ENCODE results near the gene SLC39A11.
"Not testable (repeated sequence)": the region's sequence is repeated elsewhere in the genome, so short reads cannot be mapped to it uniquely, and the experiment has no call there.

Gene SLC39A11

DNA sequence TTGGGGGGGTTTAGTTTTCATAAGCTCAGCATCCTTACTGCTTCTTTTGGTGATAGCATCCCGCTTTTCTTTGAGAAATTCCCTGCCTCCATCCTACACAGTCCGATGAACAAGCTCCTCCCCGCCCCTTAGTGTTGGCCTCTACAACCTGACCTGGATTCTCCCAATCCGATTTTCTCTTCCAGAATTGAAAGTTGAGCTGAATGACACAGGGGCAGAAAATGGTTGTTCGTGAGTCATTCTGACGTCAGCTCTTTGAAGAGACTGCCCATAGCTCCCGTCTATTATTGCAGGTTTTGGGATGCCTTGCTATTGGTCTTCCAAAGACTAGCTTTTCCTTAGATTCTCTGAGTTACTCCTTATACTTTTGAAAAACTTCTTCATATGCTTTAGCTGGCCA is 279.7 kb downstream of the SLC39A11 start:
- DNase-seq = no peak

- no peak for DNase-seq
Measured at GRCh38 chr17:72811976-72812687, 280.4 kb downstream of the SLC39A11 start.

DNA sequence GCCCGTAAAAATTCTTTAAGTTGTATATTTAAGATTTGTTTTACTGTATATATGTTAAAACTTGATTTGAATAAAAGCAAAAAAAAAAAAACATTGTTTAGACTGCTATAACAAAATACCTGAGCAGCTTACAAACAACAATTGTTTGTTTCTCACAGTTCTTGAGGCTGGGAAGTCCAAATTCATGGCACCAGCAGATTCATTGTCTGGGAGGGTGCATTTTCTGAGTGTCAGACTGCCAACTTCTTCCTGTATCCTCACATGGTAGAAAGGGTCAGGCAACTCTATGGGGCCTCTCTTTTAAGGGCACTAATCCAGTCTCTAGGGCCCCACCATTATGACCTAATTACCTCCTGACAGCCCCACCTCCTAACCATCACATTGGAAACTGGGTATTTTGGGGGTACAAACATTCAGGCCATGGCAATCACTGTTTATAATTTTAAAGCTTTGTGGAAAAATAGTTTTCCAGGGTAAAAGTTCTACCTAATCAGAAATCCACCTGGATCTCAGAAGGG is 281.4 kb downstream of the SLC39A11 start:
- DNase-seq = no peak

GRCh38 chr17:72806011-72806410 is 286.5 kb downstream of the SLC39A11 start:
- no peak for DNase-seq

GRCh38 chr17:72804949-72805707 is 287.4 kb downstream of the SLC39A11 start:
- DNase-seq = no peak

GRCh38 chr17:72802726-72803125 is 289.8 kb downstream of the SLC39A11 start:
- DNase-seq = no peak

GRCh38 chr17:72797142-72797541 is 295.3 kb downstream of the SLC39A11 start:
- DNase-seq = no peak

GRCh38 chr17:72795941-72796340 is 296.5 kb downstream of the SLC39A11 start:
- no peak for DNase-seq

DNA sequence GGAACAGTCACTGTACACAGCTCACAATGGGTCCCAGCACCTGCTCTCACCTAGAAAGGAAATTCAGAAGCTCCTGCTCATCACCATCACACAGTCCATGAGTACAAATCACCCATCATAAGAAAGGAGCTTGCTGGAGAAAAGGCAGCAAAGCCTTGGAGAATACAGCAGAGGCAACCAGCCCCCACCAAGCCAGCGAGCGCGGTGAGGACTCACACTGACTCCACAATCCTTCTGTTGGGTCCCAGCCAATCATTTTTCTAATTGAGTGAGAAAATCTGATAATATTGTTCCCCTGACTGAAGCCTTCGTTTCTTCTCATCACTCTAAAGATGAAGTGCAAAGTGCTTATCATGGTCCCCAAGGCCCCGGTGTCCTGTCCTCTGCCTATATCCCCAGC is 298.3 kb downstream of the SLC39A11 start:
- DNase-seq = no peak

GRCh38 chr17:72792771-72793170 is 299.7 kb downstream of the SLC39A11 start:
- DNase-seq = no peak

GRCh38 chr17:72790190-72790589 is 302.3 kb downstream of the SLC39A11 start:
- no peak for DNase-seq

- DNase-seq = no peak
Measured at GRCh38 chr17:72789711-72790110, 302.8 kb downstream of the SLC39A11 start.

DNA sequence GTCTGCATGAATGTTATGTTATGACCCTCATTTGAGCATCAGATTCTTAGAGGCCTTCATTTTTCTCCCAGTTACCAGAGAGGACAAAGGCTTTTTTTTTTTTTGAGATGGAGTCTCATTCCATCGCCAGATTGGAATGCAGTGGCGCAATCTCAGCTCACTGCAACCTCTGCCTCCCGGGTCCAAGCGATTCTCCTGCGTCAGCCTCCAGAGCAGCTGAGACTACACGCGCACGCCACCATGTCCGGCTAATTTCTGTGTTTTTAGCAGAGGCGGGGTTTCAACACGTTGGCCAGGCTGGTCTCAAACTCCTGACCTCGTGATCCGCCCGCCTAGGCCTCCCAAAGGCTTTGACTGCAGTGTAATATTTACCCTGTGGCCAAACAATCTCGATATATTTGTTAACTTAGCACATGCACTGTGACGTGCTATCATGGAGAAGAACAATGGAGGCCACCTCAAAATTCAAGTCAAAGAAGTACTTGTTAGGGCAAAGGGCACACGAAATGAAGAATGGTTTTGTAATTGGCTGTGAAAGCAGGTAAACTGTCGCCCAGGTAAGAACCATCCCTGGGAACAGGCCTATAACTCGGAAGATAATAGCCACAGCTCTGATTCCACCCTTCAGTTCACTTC is 303.4 kb downstream of the SLC39A11 start:
- DNase-seq = no peak

GRCh38 chr17:72786209-72786608 is 306.3 kb downstream of the SLC39A11 start:
- no peak for DNase-seq

GRCh38 chr17:72782985-72783701 is 309.3 kb downstream of the SLC39A11 start:
- no peak for DNase-seq

- not testable (repeated sequence) for DNase-seq
Measured at GRCh38 chr17:72782437-72782836, 310.1 kb downstream of the SLC39A11 start.

GRCh38 chr17:72778169-72779151 is 314.0 kb downstream of the SLC39A11 start:
- DNase-seq = no peak

DNA sequence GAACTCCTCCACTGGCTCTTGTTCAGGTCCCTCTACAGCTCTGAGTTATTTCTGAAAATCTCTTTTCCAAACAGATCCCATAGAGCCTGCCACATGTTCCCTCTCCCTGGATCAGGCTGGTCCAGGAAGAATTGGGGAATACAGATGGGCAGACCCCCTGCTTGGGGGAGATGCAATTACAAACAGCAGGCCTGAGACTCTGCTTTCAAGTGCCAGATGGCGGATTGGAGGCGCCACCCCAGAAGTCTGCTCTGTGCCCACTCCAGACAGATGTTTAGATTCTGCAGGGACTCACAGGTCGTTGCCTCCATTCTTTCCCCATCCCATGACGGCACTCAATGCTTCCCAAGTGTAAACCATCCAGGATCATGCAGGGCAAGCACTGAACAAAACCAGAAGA is 316.6 kb downstream of the SLC39A11 start:
- no peak for DNase-seq

DNA sequence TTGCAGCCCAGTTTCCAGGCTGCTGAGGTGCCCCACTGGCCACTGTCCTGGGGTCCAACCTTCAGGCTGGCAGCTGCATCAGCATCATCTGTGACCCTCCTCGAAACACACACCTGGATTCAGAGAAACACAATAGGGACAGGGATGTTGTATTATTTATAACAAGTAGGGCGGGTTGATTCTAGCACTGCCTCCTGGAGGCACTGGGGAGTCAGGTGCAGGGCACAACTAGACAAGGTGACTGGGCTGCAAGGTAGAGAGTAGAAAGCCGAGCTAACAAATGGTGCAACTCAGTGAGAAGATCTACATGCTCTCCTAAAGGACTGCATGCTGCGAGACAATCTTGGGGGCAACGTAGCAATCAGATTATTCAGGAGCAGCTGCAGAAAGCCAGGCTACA is 317.3 kb downstream of the SLC39A11 start:
- DNase-seq = no peak

DNA sequence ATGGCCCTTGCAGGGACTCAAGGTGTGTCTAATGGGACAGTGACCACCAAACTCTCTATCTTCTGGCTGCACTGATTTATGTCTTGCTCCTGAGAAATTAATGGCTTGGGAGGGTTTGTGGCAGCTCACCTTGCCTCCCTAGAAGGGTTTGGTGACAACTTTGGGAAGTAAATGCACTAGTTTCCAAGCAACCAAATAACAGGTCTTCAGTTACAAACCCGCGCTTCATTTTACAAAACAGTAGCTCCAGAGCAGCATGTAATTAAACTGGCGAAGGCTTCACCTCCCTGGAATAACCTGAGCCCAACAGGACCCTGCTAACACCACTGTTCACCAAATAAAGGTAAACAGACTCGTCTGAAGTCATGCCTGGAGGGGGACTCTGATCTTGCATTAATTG is 318.3 kb downstream of the SLC39A11 start:
- DNase-seq = no peak

- DNase-seq = not testable (repeated sequence)
Measured at GRCh38 chr17:72773225-72773624, 319.3 kb downstream of the SLC39A11 start.

- no peak for DNase-seq
Measured at GRCh38 chr17:72772331-72772821, 320.1 kb downstream of the SLC39A11 start.
